GM21723 (cell line): ENCODE results near the gene FSTL4.
"Not testable (repeated sequence)": the region's sequence is repeated elsewhere in the genome, so short reads cannot be mapped to it uniquely, and the experiment has no call there.

Experiments
- ATAC-seq: cut with Tn5 transposase; IDR thresholded peaks from one replicate; pipeline ENCODE4 v1.9.1; 2021; ENCODE audit warnings: mild to moderate bottlenecking, moderate library complexity; ENCODE audit not compliant: unreplicated experiment

Gene FSTL4

DNA sequence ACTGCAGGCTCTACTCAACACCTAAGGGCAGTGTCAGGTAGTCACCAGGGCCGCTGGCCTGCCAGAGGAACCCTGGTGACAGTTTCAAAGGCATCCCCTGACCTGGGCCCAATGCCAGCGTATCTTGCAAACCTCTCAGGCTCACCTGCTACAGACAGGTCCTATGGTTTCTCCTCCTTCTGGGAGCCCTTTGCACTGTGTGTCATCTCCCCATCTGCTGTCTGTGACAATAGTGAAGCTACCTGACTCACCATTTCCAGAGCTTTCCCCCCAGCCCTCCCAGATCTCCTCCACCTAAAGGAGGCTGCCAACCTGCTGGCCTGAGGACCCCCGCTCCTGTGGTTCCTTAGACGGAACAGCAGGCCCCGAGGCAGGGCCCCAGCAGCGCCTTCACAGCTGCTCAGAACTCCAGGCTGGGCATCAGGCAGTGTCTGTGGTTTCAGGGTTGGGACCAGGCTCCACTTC, 203.1 kb downstream of the FSTL4 start:
- ATAC-seq: no peak

DNA sequence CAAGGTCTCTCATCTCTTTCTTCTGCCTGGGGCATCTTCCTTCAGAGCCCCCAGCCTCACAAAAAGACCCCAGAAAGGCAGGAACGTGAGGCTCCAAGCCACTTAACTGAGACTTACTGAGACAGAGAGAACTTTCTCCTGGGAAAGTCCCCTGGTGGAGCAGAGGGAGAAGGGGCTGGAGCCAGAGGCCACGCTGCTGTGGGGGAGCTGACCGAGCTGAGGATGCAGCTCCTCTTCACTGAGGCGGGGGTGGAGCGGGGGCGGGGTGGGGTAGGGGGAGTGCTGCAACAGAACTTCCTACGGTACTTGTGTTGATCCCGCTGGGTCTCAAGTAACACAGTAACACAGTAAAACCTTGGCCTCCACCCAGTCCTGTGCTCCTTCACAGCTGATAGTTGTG, 204.0 kb downstream of the FSTL4 start:
- no peak for ATAC-seq

DNA sequence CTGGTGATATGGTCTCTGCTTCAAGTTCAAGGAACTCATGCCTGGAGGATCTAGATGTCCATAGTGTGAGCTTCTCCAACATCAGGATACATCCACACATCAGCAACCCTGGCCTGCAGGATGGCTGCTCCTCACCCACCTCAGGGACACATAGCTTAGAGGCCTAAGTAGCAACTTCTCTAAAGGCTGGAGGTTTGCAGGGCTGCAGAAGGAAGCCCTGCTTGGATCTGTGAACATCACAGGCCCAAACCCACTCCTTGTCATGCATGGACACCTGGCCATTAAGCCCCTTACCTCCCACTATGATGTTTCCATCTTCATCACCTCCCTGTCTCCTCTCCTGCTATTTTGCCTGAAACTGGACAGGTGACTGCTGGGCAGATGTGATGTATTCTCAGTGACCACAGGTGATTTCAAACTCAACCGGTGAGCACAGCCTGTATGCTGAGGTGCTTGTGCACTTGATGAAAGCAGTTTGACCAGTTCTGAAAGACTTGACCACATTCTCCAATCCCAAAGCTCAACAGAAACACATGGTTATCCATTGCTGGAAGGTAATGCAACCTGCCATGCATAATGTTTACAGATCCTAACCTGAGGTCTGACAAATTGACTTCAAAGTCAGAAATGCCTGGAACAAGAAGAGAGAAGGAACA, 205.2 kb downstream of the FSTL4 start:
- ATAC-seq: no peak

DNA sequence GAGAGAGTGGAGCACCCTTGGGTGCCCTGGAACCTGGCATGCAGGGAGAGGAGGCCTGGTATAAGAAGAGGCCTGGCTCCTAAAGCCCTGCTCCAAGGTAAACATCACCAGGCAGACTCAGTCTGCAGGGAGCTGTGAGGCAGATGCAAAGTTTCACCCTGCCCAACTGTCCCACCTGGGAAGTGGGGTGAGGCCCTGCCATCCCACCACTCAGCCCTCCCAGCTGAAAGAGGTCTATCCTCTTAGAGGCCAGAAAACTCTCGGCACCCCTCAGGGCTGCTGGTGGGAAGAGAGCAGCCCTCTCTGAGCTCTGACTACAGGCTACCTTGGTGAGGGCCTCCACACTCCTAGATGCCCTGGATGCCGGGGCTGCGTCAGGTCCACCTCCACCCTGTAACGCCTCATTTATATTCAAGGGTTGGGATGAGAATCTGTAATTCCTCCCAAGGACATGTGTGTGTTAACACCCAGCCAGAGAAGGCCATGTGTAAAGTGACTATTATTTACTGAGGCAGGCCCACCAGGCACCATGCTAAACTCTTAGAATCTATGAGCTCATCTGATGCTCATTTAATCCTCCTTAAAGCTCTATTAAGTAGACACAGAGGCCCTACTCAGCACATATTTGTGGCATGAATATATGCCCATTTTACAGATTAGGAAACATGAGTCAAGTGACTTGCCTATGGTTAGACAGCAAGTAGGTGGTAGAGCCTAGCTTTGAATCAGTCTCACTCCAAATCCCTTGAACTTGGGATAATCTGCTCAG, 205.9 kb downstream of the FSTL4 start:
- no peak for ATAC-seq

DNA sequence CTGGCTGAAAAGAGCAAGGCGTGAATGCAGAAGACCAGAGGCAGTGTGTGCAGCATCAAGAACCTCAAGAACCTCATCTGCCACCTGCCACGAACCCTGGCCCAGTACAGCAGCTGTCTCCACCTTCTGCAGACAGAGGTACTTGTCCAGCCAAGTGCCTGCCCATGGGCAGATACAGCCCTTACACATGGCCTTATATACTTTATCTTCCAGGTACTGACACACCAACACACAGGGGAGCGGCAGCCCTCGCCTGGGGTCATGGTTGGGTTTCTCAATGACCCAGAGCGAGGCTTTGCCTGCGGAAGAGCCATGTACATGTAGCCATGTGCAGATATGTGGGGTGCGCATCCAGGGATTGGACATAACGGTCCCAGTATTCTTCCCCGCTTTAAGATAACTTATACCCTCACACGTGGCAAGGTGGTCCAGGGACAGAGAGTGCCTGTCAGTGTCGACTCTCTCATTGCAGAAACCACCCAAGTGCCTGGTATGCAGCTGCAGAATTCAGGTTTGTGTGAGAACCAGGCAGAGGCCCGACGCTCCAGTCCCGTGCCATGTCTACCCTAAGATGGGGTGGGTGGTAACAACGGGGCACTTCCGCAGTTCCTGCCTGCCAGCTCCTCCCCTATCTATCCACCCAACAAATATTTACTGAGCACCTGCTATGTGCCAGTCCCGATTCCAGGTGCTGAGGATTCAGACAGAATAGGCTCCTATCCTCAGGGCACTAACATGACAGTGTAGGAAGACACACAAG, 206.9 kb downstream of the FSTL4 start:
- no peak for ATAC-seq

DNA sequence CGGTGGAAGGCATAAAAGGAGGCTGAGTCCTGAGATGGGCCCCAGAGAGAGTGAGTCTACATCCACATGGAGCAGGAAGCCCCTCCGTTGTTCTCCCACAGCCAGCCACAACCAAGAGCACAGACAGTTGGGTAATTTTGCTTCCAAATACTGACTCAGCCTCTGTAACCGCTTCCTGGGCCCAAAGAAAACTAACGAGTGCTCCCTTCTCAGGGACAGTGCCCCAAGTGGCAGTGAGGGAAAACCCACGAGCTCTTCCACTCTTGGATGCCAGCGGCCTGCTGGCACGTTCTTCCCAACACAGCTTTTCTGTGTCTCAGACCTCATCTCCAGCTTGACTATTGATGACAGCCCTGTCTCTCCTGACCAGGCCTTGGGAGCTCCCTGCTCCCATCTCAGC, 207.6 kb downstream of the FSTL4 start:
- no peak for ATAC-seq

DNA sequence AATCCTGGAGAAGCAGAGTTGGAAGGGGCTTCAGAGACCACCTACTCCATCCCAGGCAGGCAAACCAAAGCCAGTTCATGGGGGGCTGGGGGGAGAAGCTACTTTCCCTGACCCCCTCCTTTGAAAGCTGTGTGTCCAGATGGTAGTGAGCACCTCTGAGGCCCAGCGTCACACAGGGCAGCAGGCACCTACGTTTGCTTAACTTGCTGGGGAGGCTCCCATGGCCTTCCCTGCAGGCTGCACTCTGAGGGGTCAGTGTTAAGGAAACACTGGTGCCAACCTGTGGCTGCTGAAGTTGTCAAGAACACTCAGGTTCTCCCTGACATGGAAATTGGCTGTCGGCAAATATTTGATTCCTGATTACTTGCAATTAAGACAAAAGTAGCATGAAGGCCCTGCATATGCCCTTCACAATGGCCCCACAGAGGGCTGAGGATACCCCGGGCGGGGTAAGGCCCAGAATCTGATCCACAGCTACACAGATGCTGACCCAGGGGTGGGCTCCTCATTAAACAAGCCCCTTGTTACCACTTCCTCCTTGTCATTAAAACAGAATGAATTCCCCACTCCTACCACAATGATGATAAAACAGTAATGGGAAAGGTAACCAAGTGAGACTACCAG, 208.5 kb downstream of the FSTL4 start:
- ATAC-seq: no peak

DNA sequence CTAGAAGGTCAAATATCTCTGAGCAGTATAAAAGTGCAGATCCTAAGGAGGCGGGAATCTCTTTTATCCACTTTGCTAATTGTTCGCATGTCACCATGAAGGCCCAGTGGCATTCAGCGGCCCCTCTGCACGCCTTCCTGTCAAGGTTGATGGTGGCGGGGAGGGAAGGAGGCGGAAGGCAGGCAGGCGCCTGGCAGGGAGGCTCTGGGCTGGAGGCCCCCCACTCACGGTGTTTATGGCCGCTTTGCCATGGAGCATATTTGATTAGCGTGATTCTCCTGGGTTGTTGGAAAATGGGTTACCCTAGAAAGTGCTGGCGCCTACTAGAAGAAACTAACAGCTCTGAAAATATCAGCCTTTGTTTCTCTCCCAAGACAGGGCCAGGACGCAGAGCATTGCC, 209.6 kb downstream of the FSTL4 start:
- ATAC-seq: no peak

DNA sequence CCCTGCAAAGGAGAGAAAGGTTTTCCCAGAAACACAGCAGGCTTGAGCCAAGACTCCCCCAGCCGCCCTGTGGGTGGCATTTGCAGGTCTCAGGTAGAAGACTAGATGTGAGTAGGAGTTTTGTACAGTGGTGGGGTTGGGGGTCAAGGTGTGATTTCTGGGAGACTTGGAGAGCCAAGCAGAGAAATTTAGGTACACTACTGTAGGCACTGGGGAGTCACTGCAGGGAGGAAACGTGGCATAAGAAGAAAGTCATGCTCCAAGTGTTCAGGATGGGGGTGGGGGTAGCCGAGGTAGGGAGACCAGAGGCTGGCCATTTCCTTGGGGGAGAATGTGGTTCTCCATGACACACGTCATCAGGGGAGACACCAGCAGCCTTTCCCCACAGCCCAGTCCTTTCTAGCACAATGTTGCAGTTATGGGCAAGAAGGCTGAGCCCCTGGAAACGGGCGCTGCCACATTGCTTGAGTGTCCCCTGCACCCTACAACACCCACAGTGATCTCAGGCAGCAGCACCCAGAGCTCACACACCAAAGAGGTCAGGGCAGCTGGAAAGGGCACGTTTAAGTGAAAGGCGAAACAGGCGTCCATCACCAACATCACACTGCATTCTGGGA, 210.5 kb downstream of the FSTL4 start:
- no peak for ATAC-seq

DNA sequence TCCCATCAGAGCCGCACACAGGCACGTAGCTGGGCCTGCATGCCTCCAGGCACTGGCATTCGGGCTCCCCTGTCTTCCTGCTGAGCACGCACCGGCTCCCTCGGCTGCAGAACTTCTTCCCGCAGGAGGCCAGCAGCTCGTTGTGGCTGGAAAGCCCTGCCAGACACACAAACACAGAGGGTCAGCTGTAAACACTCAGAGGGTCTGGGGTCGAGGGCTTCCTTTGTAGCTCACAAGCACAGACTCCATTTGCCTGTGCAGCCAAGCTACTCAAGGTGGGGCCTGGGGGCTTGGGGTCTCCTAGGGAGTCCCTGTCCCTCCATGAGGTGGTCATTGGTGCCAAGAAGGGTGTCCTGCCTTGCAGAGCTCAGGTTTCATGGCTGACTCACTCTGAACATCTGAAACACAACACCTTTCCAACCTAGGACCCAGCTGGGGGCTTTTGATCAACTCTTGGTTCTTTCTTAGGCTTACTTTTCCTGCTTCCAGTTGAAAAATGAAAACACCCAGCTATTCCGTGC, 211.4 kb downstream of the FSTL4 start:
- no peak for ATAC-seq

DNA sequence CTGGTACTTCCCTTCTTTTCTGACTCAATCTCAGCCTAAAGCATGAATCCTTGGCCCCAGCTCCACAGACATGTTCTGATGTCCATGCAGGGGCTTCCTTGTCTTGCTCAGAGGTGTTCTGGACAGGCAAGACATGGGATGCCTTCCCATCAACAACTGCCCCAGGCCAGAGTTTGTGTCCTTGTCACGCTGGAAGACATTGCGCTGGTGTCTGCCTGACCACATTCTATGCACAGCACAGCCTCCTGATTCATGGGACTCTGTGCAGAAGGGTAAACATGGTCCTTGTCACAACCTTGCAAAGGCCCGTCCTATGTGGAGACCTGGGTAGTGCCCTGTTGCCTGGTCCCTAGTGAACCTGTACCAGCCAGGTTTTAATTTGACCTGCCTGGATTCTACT, 212.2 kb downstream of the FSTL4 start:
- no peak for ATAC-seq

DNA sequence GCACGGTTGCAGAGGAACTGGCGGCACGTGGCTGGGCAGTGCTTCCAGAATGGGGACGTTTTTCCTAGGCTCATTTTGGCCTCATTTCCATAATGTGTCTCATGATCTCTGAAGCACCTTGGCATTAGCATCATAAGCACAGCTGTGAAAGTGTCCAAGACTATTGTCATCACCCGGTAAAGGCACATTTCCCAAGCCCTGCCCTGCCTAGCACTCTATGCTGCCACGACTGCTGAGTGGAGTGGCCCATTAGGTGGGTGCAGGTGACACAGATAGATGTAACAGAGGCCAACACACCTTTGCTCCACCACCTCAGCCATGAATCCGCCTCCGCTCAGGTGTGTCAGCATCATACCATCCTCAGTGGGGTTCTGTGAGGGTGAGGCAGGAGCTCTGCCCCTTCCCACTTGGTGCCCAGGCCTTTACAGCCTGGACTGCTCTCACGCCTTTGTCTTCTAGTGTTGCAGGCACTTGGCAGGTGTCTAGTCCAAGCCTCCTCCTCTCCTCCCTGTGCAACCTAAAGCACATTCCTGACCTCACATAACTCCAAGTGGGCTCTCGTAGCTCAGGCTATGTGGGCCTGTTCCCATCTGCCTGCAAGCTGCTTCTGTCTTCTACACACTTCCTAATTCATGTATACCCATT, 213.0 kb downstream of the FSTL4 start:
- no peak for ATAC-seq

DNA sequence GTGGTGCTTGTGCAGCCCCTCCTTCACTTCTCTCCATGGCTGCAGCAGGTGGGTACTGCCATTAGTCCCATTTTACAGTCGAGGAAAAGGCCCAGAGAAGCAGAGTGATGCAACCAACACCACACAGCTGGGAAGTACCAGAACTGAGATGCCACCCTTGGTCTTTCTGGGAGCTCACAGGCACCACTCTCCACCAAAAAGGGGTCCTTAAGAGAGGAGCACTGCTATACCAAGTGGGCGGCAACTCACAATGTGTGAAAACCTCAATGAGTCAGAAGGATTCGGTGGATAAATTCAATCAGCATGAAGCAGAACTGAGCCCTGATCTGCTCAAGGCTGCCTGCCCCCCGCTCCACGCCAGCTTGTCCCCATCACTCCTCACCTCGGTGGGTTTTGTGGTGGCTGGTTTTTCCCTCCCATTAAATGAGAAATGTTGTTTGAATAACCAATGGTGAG, 213.7 kb downstream of the FSTL4 start:
- no peak for ATAC-seq

DNA sequence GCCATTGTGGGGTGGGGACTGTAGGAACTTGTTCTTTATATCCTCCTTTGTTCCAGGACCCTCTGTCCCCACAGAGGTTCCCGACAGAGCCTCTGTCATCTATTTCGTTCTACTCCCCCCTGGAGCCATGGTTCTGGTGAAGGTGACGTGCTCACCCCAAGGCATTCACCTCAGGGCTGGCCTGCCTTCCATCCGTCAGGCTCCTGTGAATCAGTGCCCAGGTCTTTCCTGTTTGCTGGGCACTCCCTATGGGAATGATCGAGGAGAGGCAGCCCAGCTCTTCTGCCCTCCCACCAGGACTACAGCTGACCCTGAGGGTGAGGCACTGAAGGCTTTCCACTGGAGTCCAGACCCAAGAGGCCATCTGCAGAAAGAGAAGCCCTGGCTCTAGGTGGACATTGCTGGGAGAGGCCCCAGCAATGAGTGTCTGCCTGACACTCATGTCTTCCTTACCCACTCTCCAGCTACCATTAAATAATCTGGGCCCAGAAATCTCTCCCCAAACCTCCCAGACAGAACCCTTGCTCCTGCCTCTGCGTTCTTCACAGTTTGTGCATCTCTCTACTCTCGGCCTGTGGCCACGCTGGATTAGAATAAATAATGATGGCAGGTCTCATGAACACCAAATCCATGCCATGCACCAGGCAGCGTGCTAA, 214.2 kb downstream of the FSTL4 start:
- ATAC-seq: no peak

DNA sequence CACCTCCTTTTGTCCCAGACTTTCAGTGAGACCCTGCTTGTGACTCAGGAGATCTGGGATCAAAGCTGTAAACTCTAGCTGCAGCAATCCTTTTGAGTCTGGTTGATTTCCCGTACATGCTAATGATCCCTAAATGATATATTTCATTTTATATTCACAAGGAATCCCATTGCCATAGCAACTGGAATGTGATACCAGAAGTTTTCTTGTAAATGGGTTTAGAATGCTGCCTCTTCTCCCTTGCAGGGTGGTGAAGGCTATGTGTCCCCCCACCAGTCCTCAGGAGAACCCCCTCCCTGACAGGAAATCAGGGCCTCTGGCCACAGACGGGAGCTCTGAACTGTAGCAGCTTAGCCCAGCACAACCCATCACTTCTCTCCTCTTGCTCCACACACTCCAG, 215.0 kb downstream of the FSTL4 start:
- no peak for ATAC-seq

DNA sequence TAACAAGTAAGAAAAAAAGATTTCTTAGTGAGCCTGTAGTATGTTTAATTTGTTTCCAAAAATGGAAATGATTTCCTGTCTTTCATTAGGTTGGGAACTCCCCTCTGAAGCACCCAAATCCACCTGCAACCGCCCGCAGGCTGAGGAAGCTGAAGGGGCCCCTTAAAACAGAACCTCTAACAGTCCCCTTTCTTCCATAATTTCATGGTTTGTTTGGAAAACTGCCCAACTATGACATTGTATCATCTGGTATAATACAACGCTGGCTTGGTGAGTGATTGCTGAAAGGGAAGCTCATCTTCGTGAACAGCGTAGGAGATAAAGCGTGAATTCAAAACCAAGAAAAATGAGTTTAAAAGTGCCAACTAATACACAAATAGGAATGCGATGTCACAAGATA, 215.5 kb downstream of the FSTL4 start:
- ATAC-seq: no peak

DNA sequence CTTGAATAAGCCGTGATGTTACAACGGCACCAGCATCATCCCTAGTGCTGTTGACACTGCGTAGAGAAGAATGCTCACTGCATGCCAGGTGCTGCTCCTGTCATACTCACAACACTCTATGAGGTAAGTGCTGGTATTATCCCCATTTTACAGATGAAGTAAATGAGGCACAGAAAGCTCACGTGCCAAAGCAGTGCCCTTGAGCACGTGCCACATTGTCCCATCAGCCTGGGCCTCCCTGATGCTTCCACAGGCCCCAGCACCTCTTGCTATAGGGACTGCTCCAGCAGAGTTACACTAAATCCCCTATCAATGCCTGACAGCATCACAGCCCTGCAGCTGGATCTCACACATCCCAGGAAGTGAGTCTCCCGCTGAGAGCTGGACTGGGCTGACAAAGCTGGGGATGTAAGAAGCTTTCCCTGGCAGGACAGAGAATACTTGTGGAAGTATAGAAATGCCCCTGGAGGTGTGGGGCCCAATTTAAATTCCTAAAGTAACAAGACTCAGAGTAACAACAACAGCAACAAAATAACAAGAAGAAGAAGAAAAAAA, 216.1 kb downstream of the FSTL4 start:
- ATAC-seq: no peak

DNA sequence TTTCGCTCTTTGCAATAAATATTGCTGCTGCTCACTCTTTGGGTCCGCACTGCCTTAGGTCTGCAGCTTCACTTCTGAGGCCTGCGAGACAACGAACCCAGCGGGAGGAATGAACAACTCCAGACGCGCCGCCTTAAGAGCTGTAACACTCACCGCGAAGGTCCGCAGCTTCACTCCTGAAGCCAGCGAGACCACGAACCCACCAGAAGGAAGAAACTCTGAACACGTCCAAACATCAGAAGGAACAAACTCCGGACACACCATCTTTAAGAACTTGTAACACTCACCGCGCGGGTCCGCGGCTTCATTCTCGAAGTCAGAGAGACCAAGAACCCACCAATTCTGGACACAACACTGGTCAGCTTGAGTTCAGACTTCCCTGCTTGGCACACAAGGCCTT, 217.1 kb downstream of the FSTL4 start:
- not testable (repeated sequence) for ATAC-seq

DNA sequence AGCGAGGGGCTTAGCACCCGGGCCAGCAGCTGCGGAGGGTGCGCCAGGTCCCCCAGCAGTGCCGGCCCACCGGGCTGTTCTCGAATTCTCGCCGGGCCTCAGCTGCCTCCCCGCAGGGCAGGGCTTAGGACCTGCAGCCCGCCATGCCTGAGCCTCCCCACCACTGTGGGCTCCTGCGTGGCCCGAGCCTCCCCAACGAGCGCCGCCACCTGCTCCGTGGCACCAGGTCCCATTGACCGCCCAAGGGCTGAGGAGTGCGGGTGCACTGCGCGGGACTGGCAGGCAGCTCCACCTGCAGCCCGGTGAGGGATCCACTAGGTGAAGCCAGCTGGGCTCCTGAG, 217.9 kb downstream of the FSTL4 start:
- not testable (repeated sequence) for ATAC-seq
